ENCODE data around the gene MANSC1. TPM values are rescaled to one million over a fixed set of nuclear protein-coding genes. Genes with fewer than 3 reads are reported as not detected.

Gene MANSC1
- total RNA-seq (ENCODE audit: low replicate concordance): 6.2 and 6.5 TPM in 2 replicates

- Histone ChIP-seq H3K79me2 (ENCODE audit: low read depth) (no peaks in the 10 kb centered on the region), H3K27me3 (no peaks in the 10 kb centered on the region), H3K9ac (no peak within 1 kb of the TSS), H3F3A (ENCODE audit: low read depth) (peaks cover 37% of the 10 kb centered on the region), H4K20me1 (ENCODE audit: low read depth) (no peaks in the 10 kb centered on the region), H3K9me3 (ENCODE audit: low read depth) (no peaks in the 10 kb centered on the region), H3K4me1 (peaks cover 24% of the 10 kb centered on the region), H3K4me3 (peak within 1 kb of the TSS; percentile 74), H3K4me2 (peak within 1 kb of the TSS; percentile 97), H3K36me3 (no peaks in the 10 kb centered on the region), H3K27ac (no peak within 1 kb of the TSS), H2AFZ (replicated peaks) (peak within 1 kb of the TSS; percentile 100)
- no peak within 1 kb of the TSS for H3K27ac Mint-ChIP-seq
- peak within 1 kb of the TSS; percentile 87 for H3K4me3 Mint-ChIP-seq
- H3K27me3 Mint-ChIP-seq (ENCODE audit: insufficient read depth, low read depth): peaks cover 2% of the 10 kb centered on the region
- no peak for TF ChIP-seq EZH2phosphoT487 (IDR thresholded peaks at IDR 0.05)
- TF ChIP-seq, protein P1, sequence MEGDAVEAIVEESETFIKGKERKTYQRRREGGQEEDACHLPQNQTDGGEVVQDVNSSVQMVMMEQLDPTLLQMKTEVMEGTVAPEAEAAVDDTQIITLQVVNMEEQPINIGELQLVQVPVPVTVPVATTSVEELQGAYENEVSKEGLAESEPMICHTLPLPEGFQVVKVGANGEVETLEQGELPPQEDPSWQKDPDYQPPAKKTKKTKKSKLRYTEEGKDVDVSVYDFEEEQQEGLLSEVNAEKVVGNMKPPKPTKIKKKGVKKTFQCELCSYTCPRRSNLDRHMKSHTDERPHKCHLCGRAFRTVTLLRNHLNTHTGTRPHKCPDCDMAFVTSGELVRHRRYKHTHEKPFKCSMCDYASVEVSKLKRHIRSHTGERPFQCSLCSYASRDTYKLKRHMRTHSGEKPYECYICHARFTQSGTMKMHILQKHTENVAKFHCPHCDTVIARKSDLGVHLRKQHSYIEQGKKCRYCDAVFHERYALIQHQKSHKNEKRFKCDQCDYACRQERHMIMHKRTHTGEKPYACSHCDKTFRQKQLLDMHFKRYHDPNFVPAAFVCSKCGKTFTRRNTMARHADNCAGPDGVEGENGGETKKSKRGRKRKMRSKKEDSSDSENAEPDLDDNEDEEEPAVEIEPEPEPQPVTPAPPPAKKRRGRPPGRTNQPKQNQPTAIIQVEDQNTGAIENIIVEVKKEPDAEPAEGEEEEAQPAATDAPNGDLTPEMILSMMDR (IDR thresholded peaks at IDR 0.05): peak; percentile 54
- DNase-seq (ENCODE audit: low spot score): peak; percentile 81
- H3K36me3 Mint-ChIP-seq: no peaks in the 10 kb centered on the region
- H3K9me3 Mint-ChIP-seq: peaks cover 12% of the 10 kb centered on the region
- H3K4me1 Mint-ChIP-seq: peaks cover 10% of the 10 kb centered on the region
These were observed at the start of gene MANSC1 for GRCh38 chr12:12349711-12350665. TSS of gene MANSC1 (minus strand) at chr12:12350242. CDS start at chr12:12343314, 6,928 bp downstream.

DNA sequence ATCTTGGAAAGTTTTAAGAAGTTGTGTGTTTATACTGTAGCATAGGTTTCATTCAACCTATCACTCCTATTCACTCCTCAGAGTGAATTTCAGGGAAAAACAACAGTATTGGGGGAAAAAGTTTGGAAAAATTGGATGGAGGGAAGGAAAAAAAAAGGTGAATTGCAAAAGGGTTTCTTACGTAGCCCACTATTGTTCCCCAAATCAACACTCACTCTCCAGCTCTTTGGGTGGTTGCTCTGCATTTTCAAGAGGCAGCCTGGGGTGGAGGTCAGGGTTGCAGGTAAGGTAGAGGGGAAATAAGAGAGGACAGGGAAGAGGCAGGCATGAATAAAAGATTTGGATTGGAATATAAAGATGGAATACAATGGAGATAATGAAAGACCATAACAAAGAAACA is 49.1 kb upstream of the MANSC1 start:
- no peaks in the 10 kb centered on the region for H3K9me3 ChIP-seq (ENCODE audit: low read depth)
- H3K27me3 ChIP-seq: no peaks in the 10 kb centered on the region
- DNase-seq (ENCODE audit: low spot score): no peak
- peaks cover 8% of the 10 kb centered on the region for H3K4me1 Mint-ChIP-seq
- no peak overlapping the region for H3K4me3 Mint-ChIP-seq
- no peak overlapping the region for H3K4me3 ChIP-seq
- H2AFZ ChIP-seq (replicated peaks): no peak overlapping the region
- no peaks in the 10 kb centered on the region for H3F3A ChIP-seq (ENCODE audit: low read depth)
- H3K4me1 ChIP-seq: peaks cover 9% of the 10 kb centered on the region
- H4K20me1 ChIP-seq (ENCODE audit: low read depth): peaks cover 4% of the 10 kb centered on the region
- no peak overlapping the region for H3K27ac Mint-ChIP-seq
- H3K4me2 ChIP-seq: no peak overlapping the region
- no peaks in the 10 kb centered on the region for H3K79me2 ChIP-seq (ENCODE audit: low read depth)
- H3K9me3 Mint-ChIP-seq: peaks cover 2% of the 10 kb centered on the region
- no peak overlapping the region for H3K9ac ChIP-seq
- H3K36me3 ChIP-seq: no peaks in the 10 kb centered on the region
- peaks cover 1% of the 10 kb centered on the region for H3K36me3 Mint-ChIP-seq
- no peak overlapping the region for H3K27ac ChIP-seq
- no peaks in the 10 kb centered on the region for H3K27me3 Mint-ChIP-seq (ENCODE audit: insufficient read depth, low read depth)
- no peak for TF ChIP-seq EZH2phosphoT487 (IDR thresholded peaks at IDR 0.05)
- TF ChIP-seq, protein P1 (IDR thresholded peaks at IDR 0.05): no peak
- TF ChIP-seq EZH2 (IDR thresholded peaks at IDR 0.05): no peak

DNA sequence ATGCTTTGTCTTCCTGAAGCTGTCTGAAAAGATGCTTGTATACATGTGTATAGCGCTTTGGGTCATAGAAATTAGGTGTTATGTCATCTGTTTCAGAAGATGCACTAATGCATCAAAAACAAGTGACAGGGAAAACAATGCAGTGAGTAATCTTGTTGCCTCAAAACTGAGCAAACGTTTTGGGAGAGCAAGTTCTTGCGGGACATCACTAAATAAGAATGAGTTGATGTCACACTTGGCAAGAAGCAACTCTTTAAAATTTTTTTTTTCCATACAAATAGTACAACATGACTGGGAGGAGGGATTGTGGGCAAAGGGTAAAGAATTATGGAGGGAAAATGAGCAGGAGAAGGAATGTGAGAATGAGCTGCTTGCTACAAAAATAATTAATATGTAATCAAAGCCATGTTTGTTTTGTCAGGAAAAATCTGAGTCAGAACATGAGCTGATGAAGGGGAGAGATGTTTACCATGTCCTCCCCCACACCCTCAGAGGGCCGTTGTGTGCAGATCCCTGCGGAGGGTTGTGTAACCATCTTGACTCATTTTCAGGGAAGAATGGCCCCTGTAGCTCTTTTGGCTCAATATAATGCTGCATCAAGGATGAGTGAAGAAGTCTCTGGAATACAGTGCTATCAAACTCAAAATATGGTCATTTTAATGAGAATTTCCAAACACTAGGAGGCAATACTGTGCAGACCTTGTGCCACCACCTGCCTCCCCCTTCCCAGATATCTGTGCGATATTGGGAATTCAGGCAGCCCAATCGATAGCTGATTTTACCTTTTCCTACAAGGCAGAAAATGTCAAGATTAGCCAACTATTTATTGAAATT is 48.2 kb upstream of the MANSC1 start:
- no peak overlapping the region for H3K27ac ChIP-seq
- H3K4me1 ChIP-seq: peaks cover 9% of the 10 kb centered on the region
- H3K27ac Mint-ChIP-seq: no peak overlapping the region
- no peaks in the 10 kb centered on the region for H3K36me3 ChIP-seq
- H3K9me3 Mint-ChIP-seq: peaks cover 2% of the 10 kb centered on the region
- no peak for DNase-seq (ENCODE audit: low spot score)
- H3K27me3 ChIP-seq: no peaks in the 10 kb centered on the region
- H2AFZ ChIP-seq (replicated peaks): no peak overlapping the region
- H3K27me3 Mint-ChIP-seq (ENCODE audit: insufficient read depth, low read depth): no peaks in the 10 kb centered on the region
- no peaks in the 10 kb centered on the region for H3K79me2 ChIP-seq (ENCODE audit: low read depth)
- H3K4me3 Mint-ChIP-seq: no peak overlapping the region
- H3F3A ChIP-seq (ENCODE audit: low read depth): no peaks in the 10 kb centered on the region
- TF ChIP-seq EZH2 (IDR thresholded peaks at IDR 0.05) (no peak), EZH2phosphoT487 (IDR thresholded peaks at IDR 0.05) (no peak)
- TF ChIP-seq, protein P1 (IDR thresholded peaks at IDR 0.05): no peak
- no peak overlapping the region for H3K4me2 ChIP-seq
- H3K9me3 ChIP-seq (ENCODE audit: low read depth): no peaks in the 10 kb centered on the region
- H3K4me3 ChIP-seq: no peak overlapping the region
- no peaks in the 10 kb centered on the region for H4K20me1 ChIP-seq (ENCODE audit: low read depth)
- peaks cover 1% of the 10 kb centered on the region for H3K36me3 Mint-ChIP-seq
- H3K4me1 Mint-ChIP-seq: peaks cover 8% of the 10 kb centered on the region
- H3K9ac ChIP-seq: no peak overlapping the region
